ENCODE measurements around the gene RHOT2. TPM values are rescaled to one million over a fixed set of nuclear protein-coding genes. Genes with fewer than 3 reads are reported as not detected.

The RHOT2 gene
- total and polyA plus RNA-seq, 10 of the 15 experiments (the other 5 are each of a cell fraction or from before 2014, with no cell fraction given) = 3.7 to 174 (median 69.8) TPM

GRCh38 chr16:695355-696089 is 27.6 kb downstream of the RHOT2 start (continued):
- TF ChIP-seq MTA3 (IDR thresholded peaks at IDR 0.05; ENCODE audit: borderline replicate concordance, low read length) (no peak), CBX5 (IDR thresholded peaks at IDR 0.05; ENCODE audit: low read depth) (no peak), RB1 (IDR thresholded peaks at IDR 0.05; ENCODE audit: borderline replicate concordance) (0 out of 2 replicates have a peak, but pooled peaks have one; percentile 21), SREBF1 (IDR thresholded peaks at IDR 0.05; ENCODE audit: low read length) (no peak), MXI1 (IDR thresholded peaks at IDR 0.05; ENCODE audit: low read depth, low read length) (peak; percentile 78; the same call in 1 of the 2 replicates), USF1 (IDR thresholded peaks at IDR 0.05; ENCODE audit: borderline replicate concordance, extremely low read length, insufficient read depth, low read depth, low read length) (peak; percentile 78), ZSCAN29 (IDR thresholded peaks at IDR 0.05) (no peak), ETV6 (conservative IDR thresholded peaks at IDR 0.05 in 1 of 2, IDR thresholded peaks at IDR 0.05 in 1 of 2; ENCODE audit: borderline replicate concordance in 1 of 2, low read depth in 1 of 2) (no peak), MLLT1 (IDR thresholded peaks at IDR 0.05) (peak; percentile 51; the same call in 1 of the 2 replicates), NBN (IDR thresholded peaks at IDR 0.05) (0 out of 2 replicates have a peak, but pooled peaks have one; percentile 54), PKNOX1 (IDR thresholded peaks at IDR 0.05) (peak; percentile 79), NR2C1 (IDR thresholded peaks at IDR 0.05) (peak; percentile 61), NR2F1 (conservative IDR thresholded peaks at IDR 0.05) (peak; percentile 94), MYC (IDR thresholded peaks at IDR 0.05; ENCODE audit: insufficient read depth, insufficient read length, insufficient replicate concordance, low read length, severe bottlenecking) (peak; percentile 48), CBX3 (IDR thresholded peaks at IDR 0.05; ENCODE audit: borderline replicate concordance, low read depth) (no peak), PML (IDR thresholded peaks at IDR 0.05; ENCODE audit: low read length) (no peak), ZNF687 (IDR thresholded peaks at IDR 0.05) (peak; percentile 98), BCLAF1 (IDR thresholded peaks at IDR 0.05) (no peak), ZNF207 (IDR thresholded peaks at IDR 0.05; ENCODE audit: borderline replicate concordance) (0 out of 2 replicates have a peak, but pooled peaks have one; percentile 49)

Data from GM12878 (cell line).